Fibroblast of pulmonary artery (primary cell): Measurements from ENCODE around the gene SRSF4.
"Not testable (repeated sequence)": the region's sequence is repeated elsewhere in the genome, so short reads cannot be mapped to it uniquely, and the experiment has no call there.

Source experiments
- DNase-seq: peaks from one replicate; pipeline ENCODE4 v3.0.0-alpha.2; 2010; ENCODE audit warnings: low read depth
- H3K4me3 ChIP-seq: replicated peaks from 2 replicates; pipeline ENCODE4 v1.5.1; 2011; ENCODE audit warnings: low read depth, mild to moderate bottlenecking, control low read depth, low read length, moderate library complexity
- TF ChIP-seq, protein P1 (sequence below): IDR thresholded peaks from 2 replicates; pipeline ENCODE4 v1.5.1; 2011; ENCODE audit warnings: mild to moderate bottlenecking, control low read depth, low read length, inconsistent platforms; ENCODE audit errors: missing control alignments

The SRSF4 gene

DNA sequence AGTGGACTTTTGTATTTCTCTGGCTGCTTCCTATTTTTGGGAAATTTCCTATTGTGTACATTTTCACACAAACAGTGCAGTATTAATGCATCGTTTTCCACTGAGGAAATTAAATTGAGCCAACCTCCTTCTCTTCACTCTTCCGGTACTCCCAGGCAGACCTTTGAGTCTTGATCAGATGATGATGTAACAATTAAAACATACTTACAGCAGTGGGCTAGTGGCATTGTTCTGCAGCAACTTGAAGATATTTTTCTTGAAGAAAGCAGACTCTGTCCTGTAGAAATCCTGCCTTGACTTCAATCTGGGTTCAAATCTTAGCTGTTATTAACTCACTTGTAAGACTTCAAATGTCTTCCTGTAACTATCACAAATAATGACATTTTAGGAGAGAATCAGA is 39.0 kb downstream of the SRSF4 start:
- DNase-seq: no peak
- TF ChIP-seq, protein P1, sequence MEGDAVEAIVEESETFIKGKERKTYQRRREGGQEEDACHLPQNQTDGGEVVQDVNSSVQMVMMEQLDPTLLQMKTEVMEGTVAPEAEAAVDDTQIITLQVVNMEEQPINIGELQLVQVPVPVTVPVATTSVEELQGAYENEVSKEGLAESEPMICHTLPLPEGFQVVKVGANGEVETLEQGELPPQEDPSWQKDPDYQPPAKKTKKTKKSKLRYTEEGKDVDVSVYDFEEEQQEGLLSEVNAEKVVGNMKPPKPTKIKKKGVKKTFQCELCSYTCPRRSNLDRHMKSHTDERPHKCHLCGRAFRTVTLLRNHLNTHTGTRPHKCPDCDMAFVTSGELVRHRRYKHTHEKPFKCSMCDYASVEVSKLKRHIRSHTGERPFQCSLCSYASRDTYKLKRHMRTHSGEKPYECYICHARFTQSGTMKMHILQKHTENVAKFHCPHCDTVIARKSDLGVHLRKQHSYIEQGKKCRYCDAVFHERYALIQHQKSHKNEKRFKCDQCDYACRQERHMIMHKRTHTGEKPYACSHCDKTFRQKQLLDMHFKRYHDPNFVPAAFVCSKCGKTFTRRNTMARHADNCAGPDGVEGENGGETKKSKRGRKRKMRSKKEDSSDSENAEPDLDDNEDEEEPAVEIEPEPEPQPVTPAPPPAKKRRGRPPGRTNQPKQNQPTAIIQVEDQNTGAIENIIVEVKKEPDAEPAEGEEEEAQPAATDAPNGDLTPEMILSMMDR: no peak
- no peak overlapping the region for H3K4me3 ChIP-seq

DNA sequence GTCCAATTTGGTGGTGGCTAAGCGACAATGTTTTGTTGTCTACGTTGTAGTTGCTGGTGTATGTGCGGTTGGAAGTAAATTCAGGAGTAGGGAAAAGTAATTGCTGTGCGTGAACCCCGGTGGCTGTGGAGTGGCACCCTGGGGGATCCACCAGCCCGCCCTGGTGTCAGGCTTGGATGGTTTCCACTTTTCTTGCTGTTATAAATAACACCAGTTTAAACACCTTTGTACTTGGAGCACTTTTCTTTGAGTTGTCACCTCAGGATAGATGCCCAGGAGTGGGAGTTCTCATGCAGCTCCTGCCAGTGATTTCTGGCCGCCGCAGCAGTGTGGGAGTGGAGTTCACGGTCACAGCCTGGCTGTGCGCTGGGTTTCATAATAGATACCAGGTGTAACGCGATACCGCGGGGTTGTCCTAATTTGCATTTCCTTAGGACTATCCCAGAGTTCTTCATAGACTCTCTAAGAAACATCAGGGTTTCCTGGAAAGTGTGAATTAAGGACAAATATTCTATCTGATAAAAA is 45.2 kb downstream of the SRSF4 start:
- no peak overlapping the region for H3K4me3 ChIP-seq
- peak; percentile 65 for DNase-seq
- TF ChIP-seq, protein P1: no peak

DNA sequence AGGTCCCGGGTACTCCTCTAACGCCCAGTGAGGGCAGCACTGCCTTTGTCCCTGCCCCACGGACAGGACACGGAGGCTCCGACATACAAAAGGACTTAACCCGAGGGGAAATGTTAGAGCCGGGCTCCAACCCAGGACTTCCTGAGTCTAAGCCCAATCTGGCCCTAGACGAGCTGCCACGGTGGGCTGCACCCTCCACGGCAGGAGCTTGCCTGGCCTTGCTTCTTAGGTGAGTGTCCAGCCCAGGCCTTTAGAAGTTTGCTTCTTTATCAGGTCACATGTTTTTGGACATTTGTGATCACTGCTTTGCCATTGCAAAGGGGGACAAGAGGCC is 47.0 kb downstream of the SRSF4 start:
- no peak overlapping the region for H3K4me3 ChIP-seq
- DNase-seq: no peak
- TF ChIP-seq, protein P1: no peak

DNA sequence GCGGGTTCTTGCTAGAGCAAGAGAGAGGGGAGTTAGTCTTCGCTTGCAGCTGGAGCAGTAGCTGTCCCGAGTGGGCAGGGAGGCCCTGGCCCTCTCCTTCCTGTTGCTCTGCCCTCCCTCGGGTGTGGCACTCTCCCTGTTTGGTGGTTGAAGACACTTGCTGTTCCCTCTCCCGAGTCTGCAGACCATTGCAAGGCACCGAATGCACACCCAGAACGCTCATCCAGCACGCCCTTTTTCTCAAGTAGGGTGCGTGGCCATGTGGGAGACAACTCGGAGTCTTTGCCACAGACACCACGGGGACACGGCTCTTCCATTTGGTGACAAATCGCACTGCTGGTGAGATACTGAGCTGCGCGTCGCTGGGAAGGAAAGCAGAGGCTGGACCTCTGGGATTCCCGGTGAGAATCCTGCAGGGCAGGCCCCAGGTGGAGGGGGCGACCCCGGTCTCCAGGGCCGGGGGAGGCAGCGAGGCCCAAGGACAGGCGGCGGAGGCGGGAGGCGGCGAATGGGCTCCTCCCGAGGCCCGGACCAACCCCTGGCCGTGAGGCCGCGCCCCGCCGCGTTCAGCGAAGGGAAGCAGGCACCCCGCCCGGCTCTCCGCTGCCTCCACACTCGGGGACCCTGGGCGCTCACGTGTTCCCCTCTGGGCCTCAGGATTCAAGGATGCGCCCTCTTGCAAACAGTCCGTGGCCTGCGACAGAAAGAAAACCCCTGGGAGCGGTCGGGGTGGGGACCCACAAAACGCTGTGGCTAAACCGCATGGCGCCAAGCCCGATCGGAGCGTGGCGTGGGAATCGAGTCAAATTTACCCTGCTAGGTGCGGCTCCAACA is 47.6 kb downstream of the SRSF4 start:
- TF ChIP-seq, protein P1: no peak
- no peak for DNase-seq
- H3K4me3 ChIP-seq: no peak overlapping the region

DNA sequence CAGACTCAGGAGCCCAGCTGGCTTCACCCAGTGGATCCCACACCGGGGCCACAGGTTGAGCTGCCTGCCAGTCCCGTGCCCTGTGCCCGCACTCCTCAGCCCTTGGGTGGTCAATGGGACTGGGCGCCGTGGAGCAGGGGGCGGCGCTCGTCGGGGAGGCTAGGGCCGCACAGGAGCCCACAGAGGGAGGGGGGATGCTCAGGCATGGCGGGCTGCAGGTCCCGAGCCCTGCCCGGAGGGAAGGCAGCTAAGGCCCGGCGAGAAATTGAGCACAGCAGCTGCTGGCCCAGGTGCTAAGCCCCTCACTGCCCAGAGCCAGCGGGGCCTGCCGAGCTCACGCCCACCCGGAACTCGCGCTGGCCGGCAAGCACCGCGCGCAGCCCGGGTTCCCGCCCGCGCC is 50.6 kb downstream of the SRSF4 start:
- H3K4me3 ChIP-seq, DNase-seq: not testable (repeated sequence)

DNA sequence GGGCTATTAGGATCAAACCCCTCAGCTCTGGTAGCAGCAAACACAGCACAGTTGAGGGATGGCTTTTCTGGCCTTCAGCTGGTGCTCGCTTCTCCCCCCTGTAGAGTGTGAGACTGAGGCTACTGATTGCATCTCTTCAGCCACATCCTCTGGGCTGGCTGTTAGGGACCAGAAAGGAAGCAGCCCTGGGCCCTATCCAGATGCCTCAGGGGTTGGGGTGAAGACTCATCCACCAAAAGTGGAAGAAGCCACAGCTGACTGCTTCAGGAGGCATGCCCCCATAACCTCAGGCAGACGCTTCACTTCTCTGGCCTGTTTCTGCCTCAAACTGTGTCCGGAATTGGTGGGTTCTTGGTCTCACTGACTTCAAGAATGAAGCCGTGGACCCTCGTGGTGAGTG is 51.8 kb downstream of the SRSF4 start:
- TF ChIP-seq, protein P1: no peak

DNA sequence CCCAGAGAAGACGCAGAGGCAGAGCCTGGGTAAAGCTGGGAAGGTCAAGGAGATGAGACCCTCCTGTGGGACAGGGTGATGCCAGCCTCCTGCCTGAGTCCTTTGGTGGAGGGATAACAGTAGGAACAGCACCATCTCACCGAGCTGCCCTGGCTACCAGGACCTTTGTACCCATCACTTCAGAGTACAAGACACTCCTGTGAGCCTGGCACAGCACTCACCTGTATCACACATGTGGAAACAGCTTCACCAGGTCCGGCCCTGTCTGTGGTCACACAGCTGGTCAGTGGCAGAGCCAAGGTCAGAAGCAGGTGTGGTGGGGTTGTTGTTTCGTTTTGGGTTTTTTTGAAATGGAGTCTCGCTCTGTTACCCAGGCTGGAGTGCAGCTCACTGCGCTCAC is 53.0 kb downstream of the SRSF4 start:
- no peak for DNase-seq
- TF ChIP-seq, protein P1: no peak
- no peak overlapping the region for H3K4me3 ChIP-seq

More for the DNA sequence above, 51.8 kb downstream of the SRSF4 start:
- DNase-seq: no peak
- H3K4me3 ChIP-seq: no peak overlapping the region
